Spleen (tissue), 7 donors: ENCODE results near the gene GCFC2.

Experiments used
- CTCF ChIP-seq, 11 experiments: fragments of 200-600 bp in 7 of 11; fragments of 450-650 bp in 4 of 11; sonication (generic) in 4 of 11; IDR thresholded peaks in 8 of 11; conservative IDR thresholded peaks in 3 of 11; 1 replicate in 7 of 11; 2 replicates in 4 of 11; pipeline versions ENCODE4 v1.4.0 to v1.8.0; 2016 to 2021; ENCODE audit warnings: antibody characterized with exemption in 11 of 11, inconsistent platforms in 4 of 11, mild to moderate bottlenecking in 1 of 11
- POLR2A ChIP-seq, 3 donors: fragments of 450-650 bp; IDR thresholded peaks; one replicate each; pipeline ENCODE4 v1.5.1; 2017; ENCODE audit warnings: antibody characterized with exemption in 3 of 3, mild to moderate bottlenecking in 1 of 3
- donor health status: DM: no; HTN: no; CAD: no; lungs with moderate emphysema.
- donor health status: DM: no; HTN: no; CAD: no.
- donor health status: DM: no; HTN: no; CAD: no.

GRCh38 chr2:75633620-75634019 is 77.1 kb downstream of the GCFC2 start:
- TF ChIP-seq POLR2A (IDR thresholded peaks at IDR 0.05) (no peak), CTCF (IDR thresholded peaks at IDR 0.05 in 8 of 11, conservative IDR thresholded peaks at IDR 0.05 in 3 of 11) (no peak)
